Measurements from ENCODE around the gene CTF1.
"Not testable (repeated sequence)": the region's sequence is repeated elsewhere in the genome, so short reads cannot be mapped to it uniquely, and the experiment has no call there.

The CTF1 gene

GRCh38 chr16:30896261-30896888, at the start of gene CTF1:
Gene CTF1 (plus strand): TSS chr16:30896614. CDS start chr16:30896644, 30 bp downstream.
- in situ Hi-C loops (cut with HindIII; ENCODE audit: low pct_ligation_motif_present, low pct_unique_long_range_greater_than_20kb, low sequenced_read_pairs), result loop anchor here (25.0 kb wide), 1 partner anchor 109 kb away; the partner anchor contains the start of gene ZNF629
- peak; percentile 92 for DNase-seq

- in situ Hi-C loops (cut with HindIII; ENCODE audit: low pct_ligation_motif_present, low pct_unique_long_range_greater_than_20kb, low sequenced_read_pairs), result no loop called here
- DNase-seq, result no peak
These were observed 49.6 kb upstream of the CTF1 start for GRCh38 chr16:30846649-30847402.

GRCh38 chr16:30850246-30850645, 46.2 kb upstream of the CTF1 start:
- DNase-seq, result no peak
- in situ Hi-C loops (cut with HindIII; ENCODE audit: low pct_ligation_motif_present, low pct_unique_long_range_greater_than_20kb, low sequenced_read_pairs), result no loop called here

- in situ Hi-C loops (cut with HindIII; ENCODE audit: low pct_ligation_motif_present, low pct_unique_long_range_greater_than_20kb, low sequenced_read_pairs), result no loop called here
- no peak for DNase-seq
These were observed 42.7 kb upstream of the CTF1 start for GRCh38 chr16:30853758-30854157.

- in situ Hi-C loops (cut with HindIII; ENCODE audit: low pct_ligation_motif_present, low pct_unique_long_range_greater_than_20kb, low sequenced_read_pairs), result no loop called here
- no peak for DNase-seq
These were observed 38.3 kb upstream of the CTF1 start for GRCh38 chr16:30858111-30858495.

- in situ Hi-C loops (cut with HindIII; ENCODE audit: low pct_ligation_motif_present, low pct_unique_long_range_greater_than_20kb, low sequenced_read_pairs), result no loop called here
- DNase-seq, result no peak
These were observed 37.5 kb upstream of the CTF1 start for GRCh38 chr16:30858829-30859423.

GRCh38 chr16:30860729-30861128, 35.7 kb upstream of the CTF1 start:
- DNase-seq; in situ Hi-C loops (cut with HindIII; ENCODE audit: low pct_ligation_motif_present, low pct_unique_long_range_greater_than_20kb, low sequenced_read_pairs): not testable (repeated sequence)

GRCh38 chr16:30863178-30863577, 33.2 kb upstream of the CTF1 start:
- in situ Hi-C loops (cut with HindIII; ENCODE audit: low pct_ligation_motif_present, low pct_unique_long_range_greater_than_20kb, low sequenced_read_pairs); DNase-seq: not testable (repeated sequence)

- in situ Hi-C loops (cut with HindIII; ENCODE audit: low pct_ligation_motif_present, low pct_unique_long_range_greater_than_20kb, low sequenced_read_pairs), result no loop called here
These were observed 30.4 kb upstream of the CTF1 start for GRCh38 chr16:30866031-30866430.

GRCh38 chr16:30867747-30868146, 28.7 kb upstream of the CTF1 start:
- in situ Hi-C loops (cut with HindIII; ENCODE audit: low pct_ligation_motif_present, low pct_unique_long_range_greater_than_20kb, low sequenced_read_pairs), result no loop called here

More at GRCh38 chr16:30866031-30866430, 30.4 kb upstream of the CTF1 start:
- DNase-seq, result no peak

GRCh38 chr16:30870904-30871303, 25.5 kb upstream of the CTF1 start:
- in situ Hi-C loops (cut with HindIII; ENCODE audit: low pct_ligation_motif_present, low pct_unique_long_range_greater_than_20kb, low sequenced_read_pairs), result no loop called here
- DNase-seq, result no peak

More at GRCh38 chr16:30867747-30868146, 28.7 kb upstream of the CTF1 start:
- peak; percentile 49 for DNase-seq

- in situ Hi-C loops (cut with HindIII; ENCODE audit: low pct_ligation_motif_present, low pct_unique_long_range_greater_than_20kb, low sequenced_read_pairs), result no loop called here
- DNase-seq, result no peak
These were observed 22.1 kb upstream of the CTF1 start for GRCh38 chr16:30874244-30874820.

- DNase-seq, result peak; percentile 93
- in situ Hi-C loops (cut with HindIII; ENCODE audit: low pct_ligation_motif_present, low pct_unique_long_range_greater_than_20kb, low sequenced_read_pairs), result loop anchor here (25.0 kb wide), 1 partner anchor 88 kb away; the partner anchor contains the start of gene ZNF629
These were observed 21.3 kb upstream of the CTF1 start for GRCh38 chr16:30874821-30875717.

- DNase-seq, result peak; percentile 37
- in situ Hi-C loops (cut with HindIII; ENCODE audit: low pct_ligation_motif_present, low pct_unique_long_range_greater_than_20kb, low sequenced_read_pairs), result loop anchor here (25.0 kb wide), 1 partner anchor 89 kb away; the partner anchor contains the start of gene ZNF629
These were observed 20.3 kb upstream of the CTF1 start for GRCh38 chr16:30875871-30876801.

GRCh38 chr16:30876867-30877266, 19.5 kb upstream of the CTF1 start:
- in situ Hi-C loops (cut with HindIII; ENCODE audit: low pct_ligation_motif_present, low pct_unique_long_range_greater_than_20kb, low sequenced_read_pairs), result loop anchor here (25.0 kb wide), 1 partner anchor 90 kb away; the partner anchor contains the start of gene ZNF629
- DNase-seq, result no peak

- DNase-seq, result no peak
- in situ Hi-C loops (cut with HindIII; ENCODE audit: low pct_ligation_motif_present, low pct_unique_long_range_greater_than_20kb, low sequenced_read_pairs), result loop anchor here (25.0 kb wide), 1 partner anchor 95 kb away; the partner anchor contains the start of gene ZNF629
These were observed 13.7 kb upstream of the CTF1 start for GRCh38 chr16:30882429-30883310.
